Uterus (tissue), 4 donors: ENCODE data around the gene TNS1. TPM values are rescaled to one million over a fixed set of nuclear protein-coding genes. Genes with fewer than 3 reads are reported as not detected.

Experiments
- DNase-seq, 2 donors: peaks; one replicate each; pipeline ENCODE4 v3.0.0-alpha.2; 2019 to 2020
- H3K27ac ChIP-seq, 2 donors: fragments of 200-600 bp; sonication (generic); 1 replicate in 1 of 2; 2 replicates in 1 of 2; pipeline ENCODE4 v1.5.1; 2016 to 2018
- H3K27me3 ChIP-seq, 2 donors: fragments of 200-600 bp; sonication (generic); one replicate each; pipeline ENCODE4 v1.5.1; 2018 to 2019; ENCODE audit warnings: control low read depth in 1 of 2
- H3K36me3 ChIP-seq, 2 donors: fragments of 200-600 bp; sonication (generic); one replicate each; pipeline ENCODE4 v1.5.1; 2019; ENCODE audit warnings: control low read depth in 1 of 2
- H3K4me1 ChIP-seq, 2 donors: fragments of 200-600 bp; sonication (generic); one replicate each; pipeline ENCODE4 v1.5.1; 2018 to 2019; ENCODE audit warnings: control low read depth in 1 of 2
- H3K4me3 ChIP-seq, 2 donors: fragments of 200-600 bp; sonication (generic); 1 replicate in 1 of 2; 2 replicates in 1 of 2; pipeline ENCODE4 v1.5.1; 2018 to 2019; ENCODE audit warnings: mild to moderate bottlenecking in 1 of 2
- H3K9me3 ChIP-seq, 2 donors: fragments of 200-600 bp; sonication (generic); one replicate each; pipeline ENCODE4 v1.5.1; 2019; ENCODE audit warnings: control low read depth in 1 of 2
- CTCF ChIP-seq, 4 experiments: fragments of 200-600 bp in 2 of 4; fragments of 450-650 bp in 2 of 4; sonication (generic) in 2 of 4; IDR thresholded peaks; one replicate each; pipeline ENCODE4 v1.5.1; 2016 to 2019; ENCODE audit warnings: antibody characterized with exemption in 4 of 4, mild to moderate bottlenecking in 2 of 4, moderate library complexity in 1 of 4
- POLR2A ChIP-seq, 2 donors: fragments of 450-650 bp; IDR thresholded peaks; one replicate each; pipeline ENCODE4 v1.6.1; 2016; ENCODE audit warnings: antibody characterized with exemption in 2 of 2, mild to moderate bottlenecking in 1 of 2, moderate library complexity in 1 of 2
- intact Hi-C: fragments of 100-400 bp; cut with DNase I; formaldehyde crosslinking; loops from one replicate; pipeline ENCODE4 v1.15.1; 2023; ENCODE audit warnings: low total_unique reads
- total RNA-seq, 4 donors: library from RNA; depleted of rRNA in 3 of 4; stranded (reverse); fragments of >200 nt in 3 of 4; gene quantifications; one replicate each; pipeline versions ENCODE4 v1.1.0 to v1.2.4, GENCODE V29; 2014 to 2023
- donor health status: DM: yes; HTN: yes; CAD: no.

Gene TNS1
- total RNA-seq, 4 donors from 2014 or later = 144 to 1,338 (median 313) TPM

- no peak overlapping the region for H3K27ac ChIP-seq
- H3K27me3 ChIP-seq = no peaks in the 10 kb centered on the region
- DNase-seq = no peak
- TF ChIP-seq POLR2A (IDR thresholded peaks at IDR 0.05) (no peak), CTCF (IDR thresholded peaks at IDR 0.05) (no peak)
- no peak overlapping the region for H3K4me3 ChIP-seq
- H3K36me3 ChIP-seq = no peaks in the 10 kb centered on the region
- no peaks in the 10 kb centered on the region for H3K9me3 ChIP-seq
- intact Hi-C loops = no loop called here
- H3K4me1 ChIP-seq = peaks cover 0 to 5% of the 10 kb centered on the region in 2 donors
These were observed 26.9 kb upstream of the TNS1 start for GRCh38 chr2:218029366-218030360.

GRCh38 chr2:218028562-218029348, 26.0 kb upstream of the TNS1 start:
- no peaks in the 10 kb centered on the region for H3K9me3 ChIP-seq
- H3K27me3 ChIP-seq = no peaks in the 10 kb centered on the region
- no peak overlapping the region for H3K27ac ChIP-seq
- intact Hi-C loops = no loop called here
- H3K36me3 ChIP-seq = no peaks in the 10 kb centered on the region
- H3K4me3 ChIP-seq = no peak overlapping the region
- H3K4me1 ChIP-seq = no peaks in the 10 kb centered on the region
- DNase-seq = peak in 1 of 2 donors; percentile 6
- TF ChIP-seq CTCF (IDR thresholded peaks at IDR 0.05) (no peak), POLR2A (IDR thresholded peaks at IDR 0.05) (no peak)

GRCh38 chr2:218028189-218028495, 25.3 kb upstream of the TNS1 start:
- H3K27ac ChIP-seq = no peak overlapping the region
- intact Hi-C loops = no loop called here
- H3K36me3 ChIP-seq = no peaks in the 10 kb centered on the region
- no peak for TF ChIP-seq POLR2A (IDR thresholded peaks at IDR 0.05)
- no peak for TF ChIP-seq CTCF (IDR thresholded peaks at IDR 0.05)
- no peak for DNase-seq
- no peaks in the 10 kb centered on the region for H3K9me3 ChIP-seq
- H3K27me3 ChIP-seq = no peaks in the 10 kb centered on the region
- H3K4me3 ChIP-seq = no peak overlapping the region
- no peaks in the 10 kb centered on the region for H3K4me1 ChIP-seq

GRCh38 chr2:218027426-218028188, 24.8 kb upstream of the TNS1 start:
- intact Hi-C loops = no loop called here
- Histone ChIP-seq H3K4me1 (no peaks in the 10 kb centered on the region), H3K36me3 (no peaks in the 10 kb centered on the region), H3K4me3 (no peak overlapping the region), H3K27me3 (no peaks in the 10 kb centered on the region), H3K9me3 (no peaks in the 10 kb centered on the region), H3K27ac (no peak overlapping the region)
- no peak for TF ChIP-seq CTCF (IDR thresholded peaks at IDR 0.05)
- peak in 1 of 2 donors; percentile 8 for DNase-seq
